Activated T-helper 17 cell treated with anti-CD3 and anti-CD28 coated beads, Interleukin-2, amount 50 U/mL, for 72 hours (primary cell): ENCODE measurements around the gene GPR89A. TPM values are rescaled to one million over a fixed set of nuclear protein-coding genes. Genes with fewer than 3 reads are reported as not detected.
"Not testable (repeated sequence)": the region's sequence is repeated elsewhere in the genome, so short reads cannot be mapped to it uniquely, and the experiment has no call there.

ENCODE experiments used
- ATAC-seq: fragments of 150-1000 bp; cut with Tn5 transposase; replicated peaks from 2 replicates; pipeline ENCODE4 v1.10.0; 2021; ENCODE audit warnings: mild to moderate bottlenecking, moderate library complexity
- H3K27ac Mint-ChIP-seq: one replicate; pipeline ENCODE4 v1.8.0; 2022; ENCODE audit warnings: mixed read lengths
- H3K27me3 Mint-ChIP-seq: one replicate; pipeline ENCODE4 v1.8.0; 2022; ENCODE audit warnings: mixed read lengths
- H3K36me3 Mint-ChIP-seq: one replicate; pipeline ENCODE4 v1.8.0; 2022; ENCODE audit warnings: low read depth, mild to moderate bottlenecking, mixed read lengths
- H3K4me1 Mint-ChIP-seq: one replicate; pipeline ENCODE4 v1.8.0; 2022; ENCODE audit warnings: mixed read lengths
- H3K4me3 Mint-ChIP-seq: one replicate; pipeline ENCODE4 v1.8.0; 2022; ENCODE audit warnings: mild to moderate bottlenecking, mixed read lengths
- H3K9me3 Mint-ChIP-seq: one replicate; pipeline ENCODE4 v1.8.0; 2022; ENCODE audit warnings: mixed read lengths
- total RNA-seq, 2 donors: library from RNA; stranded (reverse); gene quantifications; one replicate each; pipeline ENCODE4 v1.2.3, GENCODE V29; 2022

The GPR89A gene
- 10 to 100 TPM; 22.5 to 31.9 TPM for total RNA-seq

DNA sequence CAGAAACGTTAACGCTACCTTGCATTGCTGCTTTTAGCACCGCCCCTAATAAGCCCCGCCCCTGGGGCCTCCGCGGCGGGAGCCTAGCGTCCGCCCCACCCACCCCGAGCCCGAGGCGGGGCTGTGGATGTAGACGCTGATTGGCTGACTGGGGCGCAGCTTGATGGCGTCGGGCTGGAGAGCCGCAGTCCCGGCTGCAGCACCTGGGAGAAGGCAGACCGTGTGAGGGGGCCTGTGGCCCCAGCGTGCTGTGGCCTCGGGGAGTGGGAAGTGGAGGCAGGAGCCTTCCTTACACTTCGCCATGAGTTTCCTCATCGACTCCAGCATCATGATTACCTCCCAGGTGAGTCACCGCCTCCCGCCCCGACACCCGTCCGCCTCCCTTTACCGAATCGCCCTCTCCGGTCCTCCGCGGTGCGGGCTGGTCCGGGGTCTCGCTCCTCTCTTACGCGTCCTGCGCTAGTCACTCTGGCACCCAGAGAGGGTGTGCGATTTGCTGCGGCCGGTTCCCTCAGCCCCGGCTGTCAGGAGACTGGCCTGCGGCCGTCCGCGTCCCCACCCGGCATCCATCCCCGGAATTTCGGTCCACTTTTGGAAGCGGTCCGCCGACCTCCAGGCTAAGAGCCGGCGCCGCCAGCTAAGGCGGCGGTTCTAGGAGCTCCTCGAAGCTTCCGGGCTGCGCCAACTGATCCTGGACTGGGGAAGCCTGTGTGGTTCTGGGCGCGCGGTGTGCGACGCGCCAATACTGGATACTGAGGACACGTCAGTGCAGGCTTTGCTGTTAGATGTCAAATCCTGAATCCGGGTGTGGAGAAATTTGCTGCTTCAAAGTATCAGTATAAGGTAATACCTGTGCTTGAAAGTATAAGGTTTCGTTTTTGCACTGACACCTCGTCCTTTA lies at the start of gene GPR89A:
Gene GPR89A (plus strand): TSS at position 156 of the 901 bp plus-strand sequence. CDS start 146 bp downstream, at position 302.
- Mint-ChIP-seq H3K36me3 (peaks cover 17% of the 10 kb centered on the region), H3K4me3 (peak within 1 kb of the TSS; percentile 74), H3K4me1 (peaks cover 15% of the 10 kb centered on the region), H3K27ac (peak within 1 kb of the TSS; percentile 28)
- H3K9me3 Mint-ChIP-seq, H3K27me3 Mint-ChIP-seq: not testable (repeated sequence)
- peak; percentile 99 for ATAC-seq

DNA sequence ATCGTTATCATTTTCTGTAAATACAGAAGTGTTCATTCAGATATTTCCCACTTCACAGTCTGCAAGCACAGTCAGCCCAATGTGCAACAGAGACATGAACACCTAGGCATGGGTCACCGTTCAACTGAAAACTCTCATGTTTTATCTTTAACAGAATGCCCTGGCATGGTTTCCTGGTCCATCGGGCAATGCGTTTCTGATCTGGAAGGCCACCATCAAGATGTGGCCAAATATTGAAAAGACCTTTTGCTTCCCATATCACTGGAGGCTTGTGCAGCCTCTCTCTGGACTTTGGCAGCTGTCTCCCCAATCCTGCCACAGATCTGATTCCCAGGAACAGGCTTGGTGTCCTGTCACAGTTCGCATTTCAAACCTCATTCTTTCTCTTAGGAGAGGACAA lies 21.0 kb upstream of the GPR89A start:
- H3K4me3 Mint-ChIP-seq, H3K27me3 Mint-ChIP-seq, H3K36me3 Mint-ChIP-seq, H3K4me1 Mint-ChIP-seq, H3K9me3 Mint-ChIP-seq, ATAC-seq, H3K27ac Mint-ChIP-seq: not testable (repeated sequence)

DNA sequence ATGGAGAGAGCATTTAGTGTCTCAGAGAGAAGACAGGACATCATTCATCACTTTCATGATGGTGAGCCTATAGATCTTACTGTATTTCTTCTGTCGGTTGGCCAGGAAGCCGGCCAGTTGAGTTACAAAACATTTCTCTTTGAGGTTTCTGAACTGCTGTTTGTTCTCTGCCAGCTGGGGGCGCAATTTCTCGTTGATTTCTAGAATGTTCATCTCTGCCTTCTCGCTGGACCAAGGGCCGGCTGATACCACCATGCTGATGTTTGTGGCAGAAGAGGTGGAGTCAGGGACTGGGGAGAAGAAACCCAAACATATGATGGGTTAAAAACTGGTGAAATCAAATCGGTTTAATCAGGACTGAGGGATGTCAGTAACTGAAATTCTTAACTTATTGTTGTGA lies 17.0 kb upstream of the GPR89A start:
- ATAC-seq, H3K36me3 Mint-ChIP-seq, H3K4me1 Mint-ChIP-seq, H3K4me3 Mint-ChIP-seq, H3K27ac Mint-ChIP-seq, H3K9me3 Mint-ChIP-seq, H3K27me3 Mint-ChIP-seq: not testable (repeated sequence)

DNA sequence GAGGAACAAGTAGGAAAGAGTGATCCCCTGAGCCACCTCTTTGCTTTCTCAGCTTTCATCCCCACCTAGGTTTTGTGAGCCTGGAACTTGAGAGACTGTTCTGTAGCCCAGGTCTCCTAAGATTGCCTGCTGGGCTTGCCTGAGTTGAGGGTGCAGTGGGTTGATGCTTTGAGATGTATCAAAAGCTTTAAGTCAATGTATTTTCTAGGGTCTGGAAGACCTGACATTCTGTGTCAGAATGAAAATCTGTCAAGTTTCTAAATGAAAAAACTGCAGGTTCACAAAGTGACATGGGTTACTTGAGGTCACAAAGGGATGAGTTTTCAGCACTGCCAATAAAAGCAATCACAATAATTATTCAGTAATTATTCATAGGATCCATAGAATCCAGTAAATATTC lies 15.4 kb upstream of the GPR89A start:
- not testable (repeated sequence) for H3K4me1 Mint-ChIP-seq, ATAC-seq, H3K36me3 Mint-ChIP-seq

DNA sequence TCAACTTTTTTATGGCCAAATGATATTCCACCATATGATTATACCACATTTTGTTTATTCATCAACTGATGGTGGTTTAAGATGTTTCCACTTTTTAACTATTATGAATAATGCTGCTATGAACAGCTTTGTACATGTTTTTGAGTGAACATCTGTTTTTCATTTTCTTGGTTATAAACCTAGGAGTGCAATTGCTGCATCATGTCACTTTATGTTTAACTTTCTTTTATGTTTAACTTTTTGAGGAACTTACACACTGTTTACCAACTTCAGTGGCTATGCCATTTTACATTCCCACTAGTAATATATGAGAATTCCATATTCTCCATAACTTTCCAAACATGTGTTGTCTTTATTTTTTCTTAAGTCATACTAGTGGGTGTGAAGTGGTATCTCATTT lies 12.4 kb upstream of the GPR89A start:
- not testable (repeated sequence) for H3K27ac Mint-ChIP-seq, H3K36me3 Mint-ChIP-seq, H3K9me3 Mint-ChIP-seq, H3K27me3 Mint-ChIP-seq, ATAC-seq, H3K4me3 Mint-ChIP-seq, H3K4me1 Mint-ChIP-seq

More for the DNA sequence above, 15.4 kb upstream of the GPR89A start:
- H3K27ac Mint-ChIP-seq, H3K27me3 Mint-ChIP-seq, H3K4me3 Mint-ChIP-seq, H3K9me3 Mint-ChIP-seq: not testable (repeated sequence)

DNA sequence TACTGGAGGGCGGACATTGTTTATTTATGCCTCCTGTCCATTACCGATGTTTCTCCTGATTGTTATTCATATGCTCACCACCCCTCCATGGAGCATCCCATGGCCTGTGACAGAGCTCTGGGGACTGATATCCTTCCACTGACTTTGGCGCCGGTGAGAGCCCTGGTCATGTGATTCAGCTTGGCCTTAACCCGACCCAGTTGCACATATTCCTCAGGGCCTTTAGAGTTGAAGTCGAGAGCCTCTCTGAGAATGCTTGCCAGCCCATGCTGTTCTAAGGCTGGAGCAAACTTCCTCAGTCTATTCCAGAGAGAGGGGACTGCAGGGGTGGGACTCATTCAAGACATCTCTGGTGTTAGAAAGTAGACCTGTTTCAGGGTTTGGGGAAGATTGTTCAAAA lies 11.6 kb upstream of the GPR89A start:
- H3K9me3 Mint-ChIP-seq, H3K27me3 Mint-ChIP-seq, H3K27ac Mint-ChIP-seq, ATAC-seq, H3K4me3 Mint-ChIP-seq, H3K4me1 Mint-ChIP-seq, H3K36me3 Mint-ChIP-seq: not testable (repeated sequence)

DNA sequence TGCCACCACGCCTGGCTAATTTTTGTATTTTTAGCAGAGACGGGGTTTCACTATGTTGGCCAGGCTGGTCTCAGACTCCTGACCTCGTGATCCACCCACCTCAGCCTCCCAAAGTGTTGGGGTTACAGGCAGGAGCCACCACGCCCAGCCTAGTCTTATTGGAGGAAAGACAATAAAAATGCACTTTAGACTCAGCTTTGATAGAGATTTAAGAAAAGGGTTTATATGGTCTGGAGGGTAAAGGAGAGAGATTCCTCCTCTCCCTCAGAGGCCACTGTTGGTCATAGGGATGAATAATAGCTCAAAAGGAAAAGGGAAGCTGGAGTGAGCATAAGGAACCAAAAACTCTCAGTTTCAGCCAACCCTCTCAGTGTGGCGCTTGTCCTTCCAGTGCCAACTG lies 8.4 kb upstream of the GPR89A start:
- H3K36me3 Mint-ChIP-seq, H3K4me1 Mint-ChIP-seq, ATAC-seq, H3K9me3 Mint-ChIP-seq, H3K27ac Mint-ChIP-seq, H3K27me3 Mint-ChIP-seq, H3K4me3 Mint-ChIP-seq: not testable (repeated sequence)

DNA sequence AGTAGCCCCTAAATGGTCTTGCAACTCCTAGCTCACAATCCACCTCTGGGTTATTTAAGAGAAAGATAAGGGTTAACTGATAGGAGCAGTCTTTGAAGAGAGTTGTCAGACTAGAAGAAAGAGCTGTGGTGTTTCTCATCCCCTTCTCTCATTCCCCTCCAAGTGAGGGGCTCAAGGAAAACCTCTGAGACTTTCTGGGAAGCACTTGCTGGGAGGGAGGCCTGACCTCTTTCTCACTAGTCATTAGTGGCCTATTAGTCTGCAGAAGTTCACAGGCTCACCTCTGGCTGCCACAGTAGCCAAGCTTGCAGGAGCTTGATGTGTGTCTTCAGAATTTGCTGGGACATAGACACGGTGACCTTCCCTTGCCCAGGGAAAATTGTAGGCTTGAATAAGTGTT lies 6.2 kb upstream of the GPR89A start:
- ATAC-seq = no peak
- peaks cover 8% of the 10 kb centered on the region for H3K27me3 Mint-ChIP-seq
- no peak overlapping the region for H3K27ac Mint-ChIP-seq
- no peaks in the 10 kb centered on the region for H3K9me3 Mint-ChIP-seq
- no peaks in the 10 kb centered on the region for H3K4me1 Mint-ChIP-seq
- H3K4me3 Mint-ChIP-seq = no peak overlapping the region
- no peaks in the 10 kb centered on the region for H3K36me3 Mint-ChIP-seq

DNA sequence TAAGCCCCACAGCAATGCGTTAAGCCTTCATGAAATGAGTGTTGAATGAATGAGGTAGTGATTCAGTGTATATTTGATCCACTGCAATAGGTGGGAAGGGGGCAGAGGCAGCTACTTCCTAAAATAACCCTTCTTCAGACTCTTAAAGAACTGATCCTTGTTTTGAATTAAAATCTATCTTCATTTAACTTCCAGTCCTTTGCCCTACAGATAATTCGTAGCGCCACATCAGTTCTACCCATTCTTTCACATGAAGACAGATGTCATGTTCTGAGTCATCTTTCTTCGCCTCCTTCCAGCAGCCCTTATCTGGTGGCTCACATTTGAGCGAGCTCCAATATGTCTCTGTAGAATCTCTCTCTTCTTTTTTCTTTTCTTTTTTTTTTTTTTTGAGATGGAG lies 948 bp upstream of the GPR89A start:
- Mint-ChIP-seq H3K4me1 (peaks cover 11% of the 10 kb centered on the region), H3K36me3 (peaks cover 13% of the 10 kb centered on the region)
- not testable (repeated sequence) for H3K9me3 Mint-ChIP-seq, H3K27me3 Mint-ChIP-seq, H3K4me3 Mint-ChIP-seq, H3K27ac Mint-ChIP-seq, ATAC-seq

DNA sequence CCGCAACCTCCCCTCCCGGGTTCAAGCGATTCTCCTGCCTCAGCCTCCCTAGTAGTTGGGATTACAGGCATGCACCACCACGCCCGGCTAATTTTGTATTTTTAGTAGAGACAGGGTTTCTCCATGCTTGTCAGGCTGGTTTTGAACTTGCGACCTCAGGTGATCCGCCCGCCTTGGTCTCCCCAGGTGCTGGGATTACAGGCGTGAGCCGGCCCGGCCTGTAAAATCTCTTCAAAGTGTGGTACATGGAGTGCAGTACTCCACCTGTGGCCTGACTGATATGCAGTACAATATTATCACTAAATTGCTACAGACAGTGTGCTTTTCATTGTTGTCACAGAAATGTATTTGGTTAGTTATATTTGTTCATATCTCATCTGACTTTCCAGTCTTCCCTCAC lies 499 bp upstream of the GPR89A start:
- not testable (repeated sequence) for H3K27ac Mint-ChIP-seq, ATAC-seq, H3K27me3 Mint-ChIP-seq, H3K9me3 Mint-ChIP-seq
- Mint-ChIP-seq H3K4me1 (peaks cover 15% of the 10 kb centered on the region), H3K36me3 (peaks cover 17% of the 10 kb centered on the region), H3K4me3 (peak overlapping the region; percentile 74)

DNA sequence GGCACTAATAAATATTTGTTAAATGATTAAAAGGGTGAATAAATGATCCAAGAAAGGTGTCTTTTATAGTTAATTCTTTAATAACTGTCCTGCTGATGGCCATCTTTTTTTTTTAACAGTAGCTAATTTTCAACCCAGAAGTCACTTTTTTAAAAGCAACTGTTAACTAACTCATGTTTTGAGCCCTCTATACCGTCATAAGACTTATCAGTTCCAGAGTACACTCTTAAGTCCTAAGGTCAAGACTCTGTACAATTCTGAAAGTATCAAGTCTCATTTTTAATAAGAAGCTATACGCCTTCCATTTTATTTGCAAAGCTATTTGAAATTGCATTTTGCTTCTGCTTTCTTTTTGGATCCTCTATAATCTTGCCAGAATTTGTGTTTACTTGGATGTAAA lies 3.0 kb downstream of the GPR89A start:
- Mint-ChIP-seq H3K4me1 (peaks cover 15% of the 10 kb centered on the region), H3K36me3 (peaks cover 17% of the 10 kb centered on the region), H3K4me3 (peak overlapping the region; percentile 10)
- ATAC-seq, H3K9me3 Mint-ChIP-seq, H3K27ac Mint-ChIP-seq, H3K27me3 Mint-ChIP-seq: not testable (repeated sequence)

DNA sequence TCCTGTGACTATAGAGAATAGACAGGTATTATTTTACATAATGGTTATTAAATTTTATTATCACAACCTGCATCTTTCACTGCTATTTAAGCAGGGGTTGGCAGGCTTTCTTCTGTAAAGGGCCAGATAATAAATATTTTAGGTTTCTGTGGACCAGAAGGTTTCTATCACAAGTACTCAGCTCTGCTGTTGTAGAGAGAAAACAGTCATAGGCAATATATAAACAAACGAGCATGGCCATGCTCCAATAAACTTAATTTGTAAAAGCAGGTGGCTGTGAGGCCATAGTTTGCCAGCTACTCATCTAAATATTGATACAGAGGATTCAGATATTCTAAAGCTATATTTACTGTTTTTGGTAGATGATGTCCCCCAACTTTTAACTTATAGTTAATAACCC lies 12.3 kb downstream of the GPR89A start:
- not testable (repeated sequence) for H3K27ac Mint-ChIP-seq, ATAC-seq

DNA sequence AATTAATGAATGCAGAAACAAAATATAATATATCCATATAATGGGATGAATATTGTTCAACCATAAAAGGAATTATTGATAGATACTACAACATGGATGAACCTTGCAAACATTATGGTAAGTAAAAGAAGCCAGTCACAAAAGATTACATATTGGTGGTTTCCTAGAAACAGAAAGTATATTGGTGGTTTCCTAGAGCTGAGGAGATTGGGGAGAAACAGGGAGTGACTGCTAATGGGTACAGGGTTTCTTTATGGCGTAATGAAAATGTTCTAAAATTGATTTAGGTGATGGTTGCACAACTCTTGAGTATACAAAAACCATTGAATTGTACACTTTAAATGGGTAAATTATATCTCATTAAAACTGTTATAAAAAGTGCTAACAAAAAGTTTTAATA lies 14.4 kb downstream of the GPR89A start:
- not testable (repeated sequence) for H3K9me3 Mint-ChIP-seq, ATAC-seq, H3K27me3 Mint-ChIP-seq, H3K4me1 Mint-ChIP-seq, H3K36me3 Mint-ChIP-seq, H3K27ac Mint-ChIP-seq, H3K4me3 Mint-ChIP-seq

More for the DNA sequence above, 12.3 kb downstream of the GPR89A start:
- not testable (repeated sequence) for H3K4me1 Mint-ChIP-seq, H3K27me3 Mint-ChIP-seq, H3K4me3 Mint-ChIP-seq, H3K9me3 Mint-ChIP-seq
- peaks cover 16% of the 10 kb centered on the region for H3K36me3 Mint-ChIP-seq

DNA sequence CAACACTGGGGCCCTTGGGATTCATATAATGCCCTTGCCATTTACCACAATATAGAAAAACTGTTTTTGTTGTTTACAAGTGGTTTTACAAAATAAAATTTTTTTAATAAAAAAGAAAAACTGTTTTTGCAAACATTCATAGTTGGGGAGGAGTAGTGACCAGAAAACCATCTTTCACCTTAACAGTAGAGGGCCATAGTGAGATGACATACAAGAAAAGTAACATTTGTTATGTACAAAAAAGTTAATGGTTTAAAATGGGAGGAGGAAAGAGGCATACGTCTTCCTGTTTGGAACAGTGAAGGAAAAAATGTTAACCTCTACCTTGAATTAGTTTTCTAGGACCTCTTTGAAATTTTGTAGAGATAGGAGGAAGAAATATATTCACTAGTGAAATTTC lies 28.4 kb downstream of the GPR89A start:
- not testable (repeated sequence) for H3K27ac Mint-ChIP-seq, ATAC-seq, H3K4me3 Mint-ChIP-seq, H3K27me3 Mint-ChIP-seq, H3K36me3 Mint-ChIP-seq, H3K9me3 Mint-ChIP-seq, H3K4me1 Mint-ChIP-seq

DNA sequence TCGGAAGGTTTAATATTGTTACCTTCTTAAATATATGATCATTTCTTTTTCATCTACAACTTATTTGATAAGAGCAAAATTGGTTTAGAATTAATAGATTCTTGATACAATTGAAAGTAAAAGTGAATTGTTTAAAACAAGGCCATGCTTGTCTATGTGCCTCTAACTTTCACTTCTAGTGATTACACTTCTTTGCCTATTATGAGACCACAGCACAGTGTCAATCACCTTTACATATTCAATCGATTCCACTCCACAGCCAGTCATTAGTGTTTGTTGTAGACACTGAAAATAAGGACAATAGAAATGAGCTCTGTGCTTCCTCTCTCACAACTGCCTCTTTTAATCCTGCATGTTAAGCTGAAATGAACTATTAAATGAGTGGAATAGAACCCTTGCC lies 34.1 kb downstream of the GPR89A start:
- not testable (repeated sequence) for H3K4me1 Mint-ChIP-seq, H3K36me3 Mint-ChIP-seq, ATAC-seq, H3K27me3 Mint-ChIP-seq, H3K27ac Mint-ChIP-seq, H3K9me3 Mint-ChIP-seq, H3K4me3 Mint-ChIP-seq

DNA sequence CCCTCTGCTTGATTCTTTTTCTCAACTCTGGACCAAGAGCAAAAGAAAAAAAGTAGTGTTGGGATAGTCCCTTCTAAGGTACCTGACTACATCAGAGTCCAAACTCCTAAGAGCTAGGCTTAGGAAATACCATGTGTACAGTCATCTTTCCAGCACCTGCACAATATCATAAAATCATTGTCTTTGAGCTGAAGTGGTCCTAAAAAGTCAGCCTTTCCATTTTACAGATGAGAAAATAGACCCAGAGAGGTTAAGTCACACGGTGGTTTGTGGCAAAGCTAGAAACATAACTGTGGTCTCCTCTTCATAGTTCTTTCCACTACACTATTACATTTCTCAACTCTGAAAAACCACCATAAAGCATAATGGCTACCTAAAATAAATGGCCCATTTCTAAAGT lies 36.2 kb downstream of the GPR89A start:
- H3K36me3 Mint-ChIP-seq = peaks cover 19% of the 10 kb centered on the region
- ATAC-seq = peak; percentile 90
- H3K27me3 Mint-ChIP-seq, H3K4me3 Mint-ChIP-seq, H3K9me3 Mint-ChIP-seq, H3K27ac Mint-ChIP-seq, H3K4me1 Mint-ChIP-seq: not testable (repeated sequence)
